Dermis blood vessel endothelial cell (primary cell): Measurements from ENCODE around the gene LCORL. TPM values are rescaled to one million over a fixed set of nuclear protein-coding genes. Genes with fewer than 3 reads are reported as not detected.
A peak's percentile ranks its signal among the peaks of the same experiment; 100 is the strongest.
"Not testable (repeated sequence)": the region's sequence is repeated elsewhere in the genome, so short reads cannot be mapped to it uniquely, and the experiment has no call there.

ENCODE experiments used
- DNase-seq: peaks from one replicate; pipeline ENCODE4 v3.0.0; 2010
- total RNA-seq: library from RNA; depleted of rRNA; stranded (reverse); fragments of >200 nt; gene quantifications from 2 replicates; pipeline ENCODE4 v1.2.3, GENCODE V29; 2014

LCORL gene
- 21.2 and 35.4 TPM in 2 replicates for total RNA-seq

- DNase-seq, result peak; percentile 98
Measured at GRCh38 chr4:18021720-18022571, at the start of gene LCORL. Gene LCORL, minus strand, starts transcription at chr4:18021755. Its CDS starts 4 bp downstream, at chr4:18021751.

DNA sequence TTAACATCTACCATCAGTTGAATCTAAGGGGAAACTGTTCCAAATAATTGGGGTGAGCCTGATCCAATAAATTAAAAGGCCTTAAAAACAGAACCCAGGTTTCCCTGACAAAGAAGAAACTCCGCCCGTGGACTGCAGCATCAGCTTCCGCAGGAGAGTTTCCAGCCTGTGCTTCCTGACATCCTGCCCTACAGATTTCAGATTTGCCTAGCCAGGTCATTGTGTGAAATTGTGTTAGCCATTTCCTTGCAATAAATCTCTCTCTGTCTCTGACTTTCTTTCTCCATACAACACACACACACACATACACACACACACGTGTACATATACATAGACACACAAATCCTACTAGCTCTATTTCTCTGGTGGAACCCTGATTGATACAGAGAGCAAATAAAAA is 48.3 kb upstream of the LCORL start:
- peak; percentile 65 for DNase-seq

GRCh38 chr4:18067031-18067430 is 45.5 kb upstream of the LCORL start:
- DNase-seq, result peak; percentile 53

DNA sequence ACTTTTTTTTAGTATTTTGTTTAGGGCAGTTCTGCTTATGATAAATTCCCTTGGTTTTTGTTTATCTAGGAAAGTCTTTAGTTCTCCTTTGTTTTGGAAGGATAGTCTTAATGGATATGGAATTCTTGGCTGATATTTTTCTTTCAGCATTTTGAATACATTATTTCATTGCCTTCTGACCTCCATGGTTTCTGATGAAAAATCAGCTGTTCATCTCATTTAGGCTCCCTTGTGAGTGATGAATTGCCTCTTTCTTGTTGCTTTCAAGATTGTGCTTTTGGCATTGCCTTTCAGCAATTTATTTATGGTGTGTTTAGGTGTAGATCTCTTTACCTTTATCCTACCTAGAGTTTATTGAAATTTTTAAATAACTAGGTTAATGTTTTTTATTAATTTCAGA is 41.5 kb upstream of the LCORL start:
- DNase-seq, result no peak

DNA sequence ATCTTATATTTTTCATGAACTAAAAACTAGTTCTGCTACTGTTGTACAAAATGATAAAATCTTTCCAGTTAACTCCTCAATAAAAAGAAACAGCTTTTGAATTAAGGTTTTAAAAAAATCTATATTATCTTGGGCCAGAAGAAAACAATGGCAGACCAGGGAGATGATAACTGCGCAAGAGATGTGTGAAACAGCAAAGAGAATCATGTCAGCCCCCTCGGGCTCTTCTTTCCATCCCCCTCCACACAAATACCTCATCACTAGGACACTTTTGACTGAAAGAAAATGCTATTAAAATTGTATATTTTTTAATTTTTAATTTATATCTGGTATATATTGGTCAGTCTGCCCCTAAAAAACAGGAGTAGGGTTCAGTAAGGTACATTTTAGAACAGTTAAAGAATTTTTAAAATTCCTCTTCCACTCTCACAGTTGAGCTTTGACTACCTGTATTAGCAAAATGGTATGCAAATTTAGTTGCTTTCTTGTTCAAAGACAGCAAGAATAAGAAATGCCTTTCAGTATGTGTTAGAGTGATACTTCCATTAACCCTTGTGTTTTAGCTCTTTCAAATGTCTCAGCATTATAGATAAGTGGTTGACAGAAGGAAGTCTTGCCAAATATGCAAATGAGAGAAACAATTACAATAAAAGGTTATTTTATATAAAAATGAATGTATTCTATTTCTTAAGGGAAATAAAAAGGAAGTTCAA is 36.4 kb upstream of the LCORL start:
- no peak for DNase-seq

GRCh38 chr4:18056030-18056429 is 34.5 kb upstream of the LCORL start:
- DNase-seq, result no peak

DNA sequence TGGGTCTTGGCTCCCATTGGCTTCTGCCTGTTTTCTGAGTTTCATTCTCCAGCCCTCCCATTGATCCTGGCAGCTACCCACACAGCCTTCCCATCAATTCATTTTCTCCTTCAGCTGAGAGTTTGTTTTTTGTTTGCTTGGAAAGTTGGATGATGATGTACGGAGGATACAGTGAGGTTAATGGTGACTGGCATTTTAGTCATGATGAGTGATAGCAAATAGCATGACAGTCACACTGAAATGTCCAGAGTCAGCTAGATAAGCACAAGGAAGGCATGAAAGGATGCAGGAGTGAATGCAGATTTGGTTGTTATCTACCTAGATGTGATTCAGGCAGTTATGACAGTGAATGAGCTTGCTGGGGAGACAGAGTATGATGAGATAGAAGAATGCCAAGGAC is 30.6 kb upstream of the LCORL start:
- DNase-seq, result no peak

- no peak for DNase-seq
Measured at GRCh38 chr4:18051281-18051680, 29.7 kb upstream of the LCORL start.

DNA sequence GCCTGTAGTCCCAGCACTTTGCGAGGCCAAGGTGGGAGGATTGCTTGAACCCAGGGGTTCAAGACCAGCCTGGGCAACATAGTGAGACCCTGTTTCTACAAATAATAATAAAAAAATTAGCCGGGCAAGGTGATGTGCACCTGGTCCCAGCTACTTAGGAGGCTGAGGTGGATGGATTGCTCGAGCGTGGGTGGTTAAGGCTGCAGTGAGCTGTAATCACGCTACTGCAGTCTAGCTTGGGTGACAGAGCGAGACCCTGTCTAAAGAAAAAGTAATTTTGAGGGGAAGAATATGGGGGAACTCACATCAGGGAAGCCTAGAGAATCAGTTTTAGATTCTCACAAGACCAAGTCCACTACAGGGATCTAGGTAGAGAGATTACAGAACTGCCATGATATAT is 28.9 kb upstream of the LCORL start:
- DNase-seq, result no peak

GRCh38 chr4:18049446-18049845 is 27.9 kb upstream of the LCORL start:
- DNase-seq, result no peak

DNA sequence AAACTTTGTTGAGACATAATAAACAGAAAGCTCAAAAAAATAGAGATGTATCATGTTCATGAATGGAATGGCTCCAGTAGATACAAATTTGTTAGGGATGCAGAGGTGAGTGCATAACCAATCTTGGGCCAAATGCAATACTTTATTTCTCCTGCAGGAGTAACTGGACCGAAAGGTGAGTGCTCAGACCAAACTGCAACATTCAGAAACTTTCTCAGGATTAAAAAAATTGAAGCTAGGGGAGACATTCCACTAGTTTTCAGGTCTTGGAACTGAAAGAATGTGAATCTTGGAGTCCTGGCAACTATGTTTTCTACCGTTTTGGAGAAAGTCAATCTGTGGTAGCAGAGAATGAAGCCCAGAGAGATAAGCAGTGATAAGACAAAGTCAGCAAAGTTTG is 21.2 kb upstream of the LCORL start:
- DNase-seq, result no peak

- DNase-seq, result no peak
Measured at GRCh38 chr4:18042012-18042411, 20.5 kb upstream of the LCORL start.

DNA sequence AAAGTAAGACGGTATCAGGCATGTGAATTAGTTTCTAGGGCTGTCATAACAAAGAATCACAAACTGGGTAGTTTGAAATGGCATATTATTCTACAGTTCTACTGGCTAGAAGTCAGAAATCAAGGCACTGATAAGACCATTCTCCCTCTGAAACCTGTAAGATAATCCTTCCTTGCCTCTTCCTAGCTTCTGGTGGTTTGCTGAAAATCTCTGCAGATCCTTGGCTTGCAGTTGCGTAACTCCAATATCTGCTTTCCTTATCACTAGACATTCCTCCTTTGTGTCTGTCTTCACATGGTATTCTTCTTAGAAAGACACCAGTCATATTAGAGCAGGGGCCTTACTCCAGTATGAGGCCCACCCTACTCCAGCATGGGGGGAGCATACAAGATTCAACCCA is 19.6 kb upstream of the LCORL start:
- no peak for DNase-seq

GRCh38 chr4:18039113-18039512 is 17.6 kb upstream of the LCORL start:
- DNase-seq, result no peak

DNA sequence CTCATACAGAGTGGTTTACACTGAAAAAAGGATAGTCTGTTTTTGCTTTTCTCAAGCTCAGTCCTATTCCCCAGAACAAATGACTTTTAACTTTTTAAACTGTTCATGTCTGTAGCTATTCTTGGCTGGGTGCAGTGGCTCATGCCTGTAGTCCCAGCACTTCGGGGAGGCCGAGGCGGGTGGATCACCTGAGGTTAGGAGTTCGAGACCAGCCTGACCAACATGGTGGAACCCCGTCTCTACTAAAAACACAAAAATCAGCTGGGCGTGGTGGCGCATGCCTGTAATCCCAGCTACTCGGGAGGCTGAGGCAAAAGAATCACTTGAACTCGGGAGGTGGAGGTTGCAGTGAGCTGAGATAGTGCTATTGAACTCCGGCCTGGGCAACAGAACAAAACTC is 14.8 kb upstream of the LCORL start:
- not testable (repeated sequence) for DNase-seq

DNA sequence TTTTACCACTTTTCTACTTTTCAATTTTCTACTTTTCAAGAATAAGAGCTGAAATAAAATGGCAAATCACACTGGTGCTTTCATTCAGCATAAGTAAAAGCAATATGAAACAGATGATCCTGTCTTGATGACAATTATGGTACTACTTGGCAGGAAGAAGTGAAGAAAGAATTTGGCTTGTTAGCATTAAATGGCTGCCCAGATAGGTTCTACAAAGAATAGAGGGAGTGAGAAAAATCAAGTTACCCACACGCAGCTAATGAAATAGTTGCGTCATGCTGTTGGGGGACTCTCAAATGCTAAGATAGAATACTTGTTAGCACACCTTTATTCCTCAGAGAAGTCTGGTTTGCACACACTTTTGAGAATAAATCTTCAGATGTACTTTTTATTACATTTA is 12.5 kb upstream of the LCORL start:
- DNase-seq, result no peak

DNA sequence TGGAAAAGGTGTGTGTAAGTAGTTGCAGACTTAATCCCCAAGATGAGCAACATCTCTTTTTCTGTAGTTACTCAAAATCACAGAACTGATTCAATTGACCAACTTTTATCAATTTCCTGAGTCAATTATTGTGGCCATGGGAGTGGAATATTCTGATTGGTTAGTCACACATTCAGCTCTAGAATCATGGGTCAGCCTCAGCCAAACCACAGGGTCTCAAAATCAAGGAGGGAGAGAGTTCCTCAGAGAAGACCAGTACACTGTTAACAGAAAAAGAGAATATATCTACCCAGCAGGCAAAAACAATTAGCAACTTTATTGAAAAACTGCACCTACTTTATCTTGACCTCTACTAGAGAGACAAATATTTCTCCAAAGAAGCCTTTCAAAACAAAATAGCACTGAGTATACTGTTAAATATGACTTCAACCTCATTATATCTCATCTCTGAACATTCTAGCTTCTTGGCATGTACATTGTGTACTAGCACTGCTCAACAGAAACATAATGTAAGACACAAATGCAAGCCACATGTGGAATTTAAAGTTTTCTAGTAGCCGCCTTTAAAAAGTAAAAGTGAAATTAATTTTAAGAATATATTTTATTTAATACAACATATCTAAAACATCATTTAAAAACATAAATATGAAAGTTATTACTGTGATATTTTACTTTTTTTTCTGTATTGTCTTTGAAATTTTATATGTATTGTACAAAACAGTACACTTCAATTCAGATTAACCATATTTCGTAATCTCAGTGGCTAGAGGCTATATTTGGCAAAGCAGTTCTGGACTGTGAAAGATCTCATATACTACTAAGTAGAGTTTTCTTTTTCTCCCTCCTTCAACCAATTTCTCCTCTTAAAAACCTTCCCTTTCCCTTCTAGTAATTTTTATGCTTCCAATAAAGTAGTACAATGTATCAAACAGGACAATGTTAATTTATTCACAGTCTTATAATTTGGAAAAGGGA is 11.8 kb upstream of the LCORL start:
- DNase-seq, result no peak

DNA sequence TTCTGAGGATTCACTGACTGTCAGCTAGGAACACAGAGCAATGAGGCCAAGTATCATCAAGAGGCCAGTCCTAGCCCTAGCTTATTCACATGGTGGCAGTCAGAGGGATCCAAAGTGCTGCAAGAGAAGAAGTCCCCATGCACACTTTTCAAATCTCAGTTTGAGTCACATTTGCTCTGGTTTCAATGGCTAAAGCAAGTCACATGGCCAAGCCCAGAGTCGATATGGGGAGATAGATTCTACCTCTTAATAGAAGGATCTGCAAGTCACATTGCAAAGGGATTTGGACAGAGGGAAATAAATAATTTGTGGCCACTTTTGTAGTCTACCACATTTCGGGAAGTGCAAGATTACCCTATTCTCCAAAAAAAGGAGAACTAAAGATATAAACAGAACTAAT is 3.7 kb upstream of the LCORL start:
- no peak for DNase-seq

GRCh38 chr4:18022572-18023050 is 1.1 kb upstream of the LCORL start:
- DNase-seq, result no peak

GRCh38 chr4:18021470-18021719 is 160 bp downstream of the LCORL start:
- DNase-seq, result no peak

- peak; percentile 81 for DNase-seq
Measured at GRCh38 chr4:18020671-18021469, 685 bp downstream of the LCORL start.

GRCh38 chr4:18020145-18020670 is 1.3 kb downstream of the LCORL start:
- DNase-seq, result peak; percentile 18
